ENCODE measurements around the gene CITED4. TPM values are rescaled to one million over a fixed set of nuclear protein-coding genes. Genes with fewer than 3 reads are reported as not detected.

Gene CITED4
- total and polyA plus RNA-seq, 3 experiments from 2014 or later, result 1.3 to 16.4 (median 1.7) TPM

DNA sequence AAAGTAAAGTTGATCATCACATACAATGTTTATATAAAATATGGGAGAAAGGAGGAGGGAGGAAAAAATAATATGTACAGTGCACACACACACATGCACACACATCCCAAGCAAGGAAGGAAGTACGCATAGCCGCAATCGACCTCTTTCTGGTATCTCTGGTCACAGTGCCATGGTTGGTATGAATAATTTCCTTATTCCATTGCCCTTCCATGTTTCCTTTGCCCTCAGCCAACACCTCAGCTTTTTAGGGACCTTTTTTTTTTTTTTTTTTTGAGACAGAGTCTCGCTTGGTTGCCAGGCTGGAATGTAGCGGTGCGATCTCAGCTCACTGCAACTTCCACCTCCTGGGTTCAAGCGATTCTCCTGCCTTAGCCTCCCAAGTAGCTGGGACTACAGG, 20.6 kb downstream of the CITED4 start:
- DNase-seq, result no peak
- Histone ChIP-seq H3K4me1 (ENCODE audit: insufficient read depth, low read length) (peaks cover 30% of the 10 kb centered on the region), H3K27ac (ENCODE audit: low read depth, low read length) (peak overlapping the region; percentile 17), H3K27me3 (ENCODE audit: insufficient read depth, low read length, poor library complexity, severe bottlenecking) (no peaks in the 10 kb centered on the region), H3K36me3 (ENCODE audit: insufficient read depth, low read length) (no peaks in the 10 kb centered on the region), H3K9me3 (ENCODE audit: low read length) (no peaks in the 10 kb centered on the region), H3K4me3 (ENCODE audit: low read length) (no peak overlapping the region)
- peaks cover 25 to 28% (median 26%) of the 10 kb centered on the region in 3 donors for H3K4me1 Mint-ChIP-seq
- peaks cover 5 to 17% of the 10 kb centered on the region in 2 donors for H3K27me3 Mint-ChIP-seq
- CTCF ChIA-PET, result no interaction called here
- no peak overlapping the region for H3K4me3 Mint-ChIP-seq
- H3K9me3 Mint-ChIP-seq, result peaks cover 0 to 6% (median 0%) of the 10 kb centered on the region in 5 donors
- no peaks in the 10 kb centered on the region for H3K36me3 Mint-ChIP-seq
- no peak overlapping the region for H3K27ac Mint-ChIP-seq
- POLR2A ChIA-PET, result interaction anchor here (0.6 kb wide), 1 partner anchor 1291 kb away, joined by 3 read pairs; no protein-coding TSS in a partner anchor

DNA sequence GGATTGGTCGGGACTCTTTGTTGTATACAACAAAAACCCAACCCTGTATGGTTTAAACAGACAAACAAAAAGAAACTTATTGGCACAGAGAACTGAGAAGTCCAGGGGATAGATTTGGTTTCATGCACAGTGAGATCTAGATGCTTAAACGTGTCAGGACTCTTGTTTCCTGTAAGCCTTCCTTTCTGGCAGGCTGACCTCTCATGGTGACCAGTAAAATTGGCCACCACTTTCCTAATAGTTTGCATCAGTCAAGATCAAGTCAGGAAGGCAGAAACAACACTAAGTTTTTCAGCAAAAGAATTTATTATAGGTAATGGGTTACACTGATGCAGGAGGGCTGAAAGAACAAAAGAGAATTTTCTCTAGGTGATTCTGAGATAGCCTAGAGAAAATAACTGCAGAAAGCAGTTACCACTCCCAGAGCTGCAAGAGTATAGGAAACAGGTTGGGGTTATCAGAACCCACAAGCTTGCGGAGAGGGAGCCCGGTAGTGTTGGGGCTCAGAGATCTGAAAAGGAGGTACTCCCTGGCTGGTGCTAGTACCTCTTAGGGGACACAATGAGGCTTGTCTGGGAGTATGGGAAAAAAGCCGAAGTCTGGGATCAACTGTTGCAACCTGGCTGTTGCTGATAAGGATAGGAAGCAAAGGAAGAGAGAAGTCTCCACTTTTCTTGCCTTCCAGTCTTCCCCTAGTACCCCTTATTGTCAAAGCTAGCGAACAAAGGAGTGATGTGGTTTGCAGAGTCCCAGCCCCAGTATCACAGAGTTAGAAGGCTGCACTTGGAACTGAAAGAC, 21.4 kb downstream of the CITED4 start:
- H3K36me3 Mint-ChIP-seq, result no peaks in the 10 kb centered on the region
- no peaks in the 10 kb centered on the region for H3K36me3 ChIP-seq (ENCODE audit: insufficient read depth, low read length)
- H3K4me1 Mint-ChIP-seq, result peaks cover 25 to 26% (median 25%) of the 10 kb centered on the region in 3 donors
- H3K27me3 ChIP-seq (ENCODE audit: insufficient read depth, low read length, poor library complexity, severe bottlenecking), result no peaks in the 10 kb centered on the region
- peaks cover 30% of the 10 kb centered on the region for H3K4me1 ChIP-seq (ENCODE audit: insufficient read depth, low read length)
- H3K27ac ChIP-seq (ENCODE audit: low read depth, low read length), result peak overlapping the region; percentile 17
- peaks cover 0 to 6% (median 0%) of the 10 kb centered on the region in 5 donors for H3K9me3 Mint-ChIP-seq
- POLR2A ChIA-PET, result no interaction called here
- CTCF ChIA-PET, result no interaction called here
- H3K27me3 Mint-ChIP-seq, result peaks cover 5 to 17% of the 10 kb centered on the region in 2 donors
- DNase-seq, result peak in 1 of 5 donors; percentile 58
- no peaks in the 10 kb centered on the region for H3K9me3 ChIP-seq (ENCODE audit: low read length)
- peak overlapping the region in 4 of 7 donors; percentile 6 to 72 (median 25) for H3K4me3 Mint-ChIP-seq
- H3K27ac Mint-ChIP-seq, result peak overlapping the region in 4 of 8 donors; percentile 9 to 85 (median 34)
- no peak overlapping the region for H3K4me3 ChIP-seq (ENCODE audit: low read length)

DNA sequence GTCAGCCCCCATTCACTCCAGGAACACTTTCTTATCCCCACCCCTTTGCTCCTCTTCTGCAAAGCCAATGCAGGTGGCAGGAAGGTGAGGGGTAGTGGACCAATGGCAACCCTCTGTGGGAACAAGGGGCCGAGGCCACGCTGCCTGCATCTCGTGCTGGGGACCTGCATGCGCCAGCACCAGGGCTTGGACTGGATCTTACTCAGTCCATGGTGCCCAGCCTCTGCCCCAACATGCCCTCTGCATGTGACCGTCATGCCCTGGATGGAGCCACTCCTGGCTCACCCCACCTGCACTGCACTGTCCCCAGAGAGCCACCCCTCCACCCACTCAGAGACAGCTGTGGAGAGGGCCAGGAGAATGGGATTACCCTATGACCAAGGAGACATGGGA, 22.2 kb downstream of the CITED4 start:
- ChIA-PET POLR2A (no interaction called here), CTCF (interaction anchor here (1.0 to 1.6 kb wide), 2 partner anchors 10 to 66 kb away, joined by 3 to 5 read pairs; no protein-coding TSS in a partner anchor)
- no peaks in the 10 kb centered on the region for H3K36me3 ChIP-seq (ENCODE audit: insufficient read depth, low read length)
- H3K36me3 Mint-ChIP-seq, result no peaks in the 10 kb centered on the region
- H3K27me3 Mint-ChIP-seq, result peaks cover 5 to 17% of the 10 kb centered on the region in 2 donors
- H3K27ac Mint-ChIP-seq, result peak overlapping the region in 1 of 8 donors; percentile 9
- H3K4me1 ChIP-seq (ENCODE audit: insufficient read depth, low read length), result peaks cover 25% of the 10 kb centered on the region
- peaks cover 0 to 6% (median 0%) of the 10 kb centered on the region in 5 donors for H3K9me3 Mint-ChIP-seq
- no peaks in the 10 kb centered on the region for H3K27me3 ChIP-seq (ENCODE audit: insufficient read depth, low read length, poor library complexity, severe bottlenecking)
- H3K4me1 Mint-ChIP-seq, result peaks cover 17 to 19% (median 18%) of the 10 kb centered on the region in 3 donors
- no peak overlapping the region for H3K4me3 ChIP-seq (ENCODE audit: low read length)
- no peak overlapping the region for H3K4me3 Mint-ChIP-seq
- DNase-seq, result no peak
- peak overlapping the region; percentile 1 for H3K27ac ChIP-seq (ENCODE audit: low read depth, low read length)
- H3K9me3 ChIP-seq (ENCODE audit: low read length), result no peaks in the 10 kb centered on the region

DNA sequence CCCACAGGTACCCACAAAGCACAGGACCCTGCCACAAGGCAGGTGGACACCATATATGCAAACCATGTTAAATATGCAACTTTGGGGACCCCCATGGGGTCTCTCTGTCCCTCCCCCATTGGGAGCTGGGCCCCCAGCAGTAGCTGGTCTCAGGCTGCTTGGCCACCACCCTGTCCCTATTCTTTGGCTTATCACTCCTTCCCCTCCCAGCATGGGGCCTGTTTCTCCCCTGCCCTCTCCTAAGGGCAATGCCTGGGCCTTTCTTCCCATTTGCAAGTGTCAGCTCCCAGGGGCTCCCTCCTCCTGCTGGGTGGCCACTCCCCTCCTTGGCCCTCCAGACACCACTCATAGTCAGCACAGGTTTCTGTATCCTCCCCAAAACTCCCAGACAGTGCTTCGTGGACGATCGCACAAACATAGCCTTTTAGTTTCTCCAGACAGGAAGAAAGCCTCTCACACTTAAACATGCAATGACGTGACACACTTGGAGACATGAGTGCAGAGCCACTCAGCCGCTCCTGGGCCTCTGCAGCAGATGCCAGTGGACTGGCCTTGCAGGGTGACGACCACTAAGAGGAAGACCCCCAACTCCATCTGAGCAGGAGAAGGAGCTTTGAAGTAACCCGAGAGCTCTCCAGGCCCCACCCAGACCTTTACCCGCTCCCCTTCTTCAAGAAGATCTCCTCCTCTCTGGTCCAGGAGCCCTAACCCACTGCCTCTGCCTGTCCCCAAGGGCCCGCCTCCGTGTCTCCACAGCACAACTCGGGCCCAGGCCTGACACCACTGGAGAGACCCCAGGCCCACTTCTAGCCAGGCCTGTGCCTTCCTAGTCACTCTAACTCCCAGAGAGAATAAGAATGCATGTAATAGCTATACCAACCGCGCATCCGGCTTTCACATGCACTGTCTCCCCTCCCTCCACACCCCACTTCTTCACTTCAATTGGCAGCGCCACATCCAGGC, 22.9 kb downstream of the CITED4 start:
- H3K27ac Mint-ChIP-seq, result peak overlapping the region in 1 of 8 donors; percentile 70
- POLR2A ChIA-PET, result no interaction called here

DNA sequence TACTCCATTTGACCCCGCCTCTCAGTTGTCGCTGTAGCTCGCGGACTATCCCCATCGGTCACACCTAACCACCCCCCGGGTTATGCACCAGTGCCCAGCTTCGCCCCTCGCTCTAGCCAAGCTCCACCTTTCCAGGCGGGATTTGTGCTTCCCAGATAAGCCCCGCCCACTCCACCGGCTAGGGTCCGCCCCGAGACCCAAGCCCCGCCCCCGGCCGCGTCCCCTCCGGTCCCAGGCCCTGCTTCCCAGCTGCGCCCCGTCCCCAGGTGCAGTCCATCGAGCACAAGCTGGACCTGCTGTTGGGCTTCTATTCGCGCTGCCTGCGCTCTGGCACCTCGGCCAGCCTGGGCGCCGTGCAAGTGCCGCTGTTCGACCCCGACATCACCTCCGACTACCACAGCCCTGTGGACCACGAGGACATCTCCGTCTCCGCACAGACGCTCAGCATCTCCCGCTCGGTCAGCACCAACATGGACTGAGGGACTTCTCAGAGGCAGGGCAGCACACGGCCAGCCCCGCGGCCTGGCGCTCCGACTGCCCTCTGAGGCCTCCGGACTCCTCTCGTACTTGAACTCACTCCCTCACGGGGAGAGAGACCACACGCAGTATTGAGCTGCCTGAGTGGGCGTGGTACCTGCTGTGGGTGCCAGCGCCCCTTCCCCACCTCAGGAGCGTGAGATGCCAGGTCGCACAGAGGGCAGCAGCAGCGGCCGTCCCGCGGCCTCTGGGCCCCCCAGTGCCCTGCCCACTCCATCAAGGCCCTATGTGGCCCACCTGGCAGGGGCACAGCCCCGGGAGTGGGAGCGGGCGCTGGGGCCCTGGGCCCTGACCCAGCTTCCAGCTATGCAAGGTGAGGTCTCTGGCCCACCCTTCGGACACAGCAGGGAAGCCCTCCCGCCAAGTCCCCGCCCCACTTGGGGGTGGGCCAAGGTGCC, 23.9 kb downstream of the CITED4 start:
- peaks cover 5 to 11% of the 10 kb centered on the region in 2 donors for H3K27me3 Mint-ChIP-seq
- ChIA-PET CTCF (interaction anchor here (0.8 to 1.6 kb wide), 2 partner anchors 63 to 64 kb away, joined by 3 to 5 read pairs; no protein-coding TSS in a partner anchor), POLR2A (no interaction called here)

More for the DNA sequence above, 22.9 kb downstream of the CITED4 start:
- H3K27me3 Mint-ChIP-seq, result peaks cover 5 to 17% of the 10 kb centered on the region in 2 donors
- CTCF ChIA-PET, result interaction anchor here (1.0 to 1.6 kb wide), 2 partner anchors 10 to 65 kb away, joined by 3 to 5 read pairs; no protein-coding TSS in a partner anchor
- H3K36me3 Mint-ChIP-seq, result no peaks in the 10 kb centered on the region
- H3K27me3 ChIP-seq (ENCODE audit: insufficient read depth, low read length, poor library complexity, severe bottlenecking), result no peaks in the 10 kb centered on the region
- H3K36me3 ChIP-seq (ENCODE audit: insufficient read depth, low read length), result no peaks in the 10 kb centered on the region
- H3K9me3 Mint-ChIP-seq, result peaks cover 0 to 6% (median 0%) of the 10 kb centered on the region in 5 donors
- DNase-seq, result no peak
- no peak overlapping the region for H3K4me3 Mint-ChIP-seq
- H3K4me3 ChIP-seq (ENCODE audit: low read length), result no peak overlapping the region
- H3K4me1 ChIP-seq (ENCODE audit: insufficient read depth, low read length), result peaks cover 23% of the 10 kb centered on the region
- H3K9me3 ChIP-seq (ENCODE audit: low read length), result no peaks in the 10 kb centered on the region
- no peak overlapping the region for H3K27ac ChIP-seq (ENCODE audit: low read depth, low read length)
- peaks cover 14 to 17% (median 15%) of the 10 kb centered on the region in 3 donors for H3K4me1 Mint-ChIP-seq

DNA sequence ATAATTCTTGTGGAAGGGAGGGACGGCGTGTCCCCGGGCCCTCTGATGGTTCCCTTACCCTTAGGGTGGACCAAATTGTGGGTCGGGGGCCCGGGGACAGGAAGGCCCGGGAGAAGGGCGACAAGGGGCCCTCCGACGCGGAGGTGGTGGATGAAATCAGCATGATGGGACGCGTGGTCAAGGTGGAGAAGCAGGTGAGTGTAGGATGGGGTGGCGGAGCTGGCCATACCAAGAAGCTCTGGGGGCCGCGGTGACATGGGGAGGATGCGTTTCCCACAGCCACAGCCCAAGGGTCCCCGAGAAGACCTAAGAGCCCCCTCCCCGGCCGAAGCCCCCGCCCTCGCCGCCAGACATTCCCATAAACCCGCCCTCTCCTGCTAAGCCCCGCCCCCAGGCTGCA, 24.6 kb downstream of the CITED4 start:
- no peak overlapping the region for H3K4me3 Mint-ChIP-seq

More for the DNA sequence above, 23.9 kb downstream of the CITED4 start:
- Mint-ChIP-seq H3K9me3 (peaks cover 0 to 6% (median 0%) of the 10 kb centered on the region in 5 donors), H3K36me3 (no peaks in the 10 kb centered on the region), H3K4me3 (no peak overlapping the region), H3K4me1 (peaks cover 14 to 17% (median 15%) of the 10 kb centered on the region in 3 donors), H3K27ac (no peak overlapping the region)
- Histone ChIP-seq H3K27me3 (ENCODE audit: insufficient read depth, low read length, poor library complexity, severe bottlenecking) (no peaks in the 10 kb centered on the region), H3K4me3 (ENCODE audit: low read length) (no peak overlapping the region), H3K4me1 (ENCODE audit: insufficient read depth, low read length) (peaks cover 23% of the 10 kb centered on the region), H3K36me3 (ENCODE audit: insufficient read depth, low read length) (no peaks in the 10 kb centered on the region), H3K27ac (ENCODE audit: low read depth, low read length) (no peak overlapping the region), H3K9me3 (ENCODE audit: low read length) (no peaks in the 10 kb centered on the region)
- DNase-seq, result no peak

DNA sequence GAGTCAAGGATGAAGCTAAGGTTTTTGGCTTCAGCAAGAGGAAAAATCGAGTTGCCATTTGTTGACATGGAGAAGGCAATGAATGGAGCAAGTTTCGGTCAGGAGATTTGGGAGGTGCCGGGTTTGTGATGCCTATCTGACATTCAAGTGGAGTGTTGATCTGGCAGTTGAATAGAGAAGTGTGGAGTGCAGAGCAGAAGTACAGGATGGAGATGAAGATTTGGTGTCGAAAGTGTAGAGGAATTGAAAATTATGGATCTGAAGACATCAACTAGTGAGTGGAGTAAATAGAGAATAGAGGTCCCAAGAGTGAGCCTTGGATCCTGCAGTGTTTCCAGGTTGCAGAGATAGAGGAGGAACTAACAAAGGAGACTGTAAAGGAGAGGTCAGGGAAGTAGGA, 25.9 kb downstream of the CITED4 start:
- POLR2A ChIA-PET, result no interaction called here

More for the DNA sequence above, 24.6 kb downstream of the CITED4 start:
- ChIA-PET CTCF (interaction anchor here (0.8 kb wide), 1 partner anchor 63 kb away, joined by 3 read pairs; no protein-coding TSS in a partner anchor), POLR2A (no interaction called here)
- Mint-ChIP-seq H3K4me1 (peaks cover 14 to 17% (median 15%) of the 10 kb centered on the region in 3 donors), H3K27me3 (peaks cover 3 to 11% of the 10 kb centered on the region in 2 donors), H3K27ac (no peak overlapping the region), H3K36me3 (no peaks in the 10 kb centered on the region), H3K9me3 (peaks cover 0 to 4% (median 0%) of the 10 kb centered on the region in 5 donors)
- Histone ChIP-seq H3K27ac (ENCODE audit: low read depth, low read length) (no peak overlapping the region), H3K27me3 (ENCODE audit: insufficient read depth, low read length, poor library complexity, severe bottlenecking) (no peaks in the 10 kb centered on the region), H3K4me3 (ENCODE audit: low read length) (no peak overlapping the region), H3K36me3 (ENCODE audit: insufficient read depth, low read length) (no peaks in the 10 kb centered on the region), H3K9me3 (ENCODE audit: low read length) (no peaks in the 10 kb centered on the region), H3K4me1 (ENCODE audit: insufficient read depth, low read length) (peaks cover 23% of the 10 kb centered on the region)
- DNase-seq, result no peak

More for the DNA sequence above, 25.9 kb downstream of the CITED4 start:
- Mint-ChIP-seq H3K27ac (no peak overlapping the region), H3K4me1 (peaks cover 11 to 14% (median 13%) of the 10 kb centered on the region in 3 donors), H3K4me3 (no peak overlapping the region), H3K27me3 (peaks cover 0 to 11% of the 10 kb centered on the region in 2 donors), H3K9me3 (no peaks in the 10 kb centered on the region), H3K36me3 (no peaks in the 10 kb centered on the region)
- H3K4me3 ChIP-seq (ENCODE audit: low read length), result no peak overlapping the region
- no peaks in the 10 kb centered on the region for H3K27me3 ChIP-seq (ENCODE audit: insufficient read depth, low read length, poor library complexity, severe bottlenecking)
- H3K36me3 ChIP-seq (ENCODE audit: insufficient read depth, low read length), result no peaks in the 10 kb centered on the region
- H3K27ac ChIP-seq (ENCODE audit: low read depth, low read length), result no peak overlapping the region
- CTCF ChIA-PET, result interaction anchor here (1.0 kb wide), 1 partner anchor 21 kb away, joined by 3 read pairs; no protein-coding TSS in a partner anchor
- peaks cover 22% of the 10 kb centered on the region for H3K4me1 ChIP-seq (ENCODE audit: insufficient read depth, low read length)
- no peak for DNase-seq
- H3K9me3 ChIP-seq (ENCODE audit: low read length), result no peaks in the 10 kb centered on the region

Data from CD8-positive, alpha-beta memory T cell (primary cell).